GM18511 (cell line): Measurements from ENCODE around the gene IDH2.
"Not testable (repeated sequence)": the region's sequence is repeated elsewhere in the genome, so short reads cannot be mapped to it uniquely, and the experiment has no call there.

Experiments
- ATAC-seq: cut with Tn5 transposase; IDR thresholded peaks from one replicate; pipeline ENCODE4 v1.9.1; 2021; ENCODE audit warnings: mild to moderate bottlenecking, moderate library complexity; ENCODE audit not compliant: unreplicated experiment

IDH2 gene

GRCh38 chr15:90101969-90102890 is at the start of gene IDH2:
IDH2 (minus strand) TSS chr15:90102468; CDS start chr15:90102390, 78 bp downstream.
- ATAC-seq, result peak; percentile 69

GRCh38 chr15:90150551-90150950 is 48.3 kb upstream of the IDH2 start:
- not testable (repeated sequence) for ATAC-seq

GRCh38 chr15:90149609-90150340 is 47.5 kb upstream of the IDH2 start:
- no peak for ATAC-seq

GRCh38 chr15:90146198-90146761 is 44.0 kb upstream of the IDH2 start:
- not testable (repeated sequence) for ATAC-seq

- no peak for ATAC-seq
Observed at GRCh38 chr15:90145761-90146160, 43.5 kb upstream of the IDH2 start.

- no peak for ATAC-seq
Observed at GRCh38 chr15:90145259-90145658, 43.0 kb upstream of the IDH2 start.

- peak; percentile 71 for ATAC-seq
Observed at GRCh38 chr15:90143166-90143655, 40.9 kb upstream of the IDH2 start.

- ATAC-seq, result no peak
Observed at GRCh38 chr15:90142216-90143165, 40.2 kb upstream of the IDH2 start.

- no peak for ATAC-seq
Observed at GRCh38 chr15:90141646-90142045, 39.4 kb upstream of the IDH2 start.

- not testable (repeated sequence) for ATAC-seq
Observed at GRCh38 chr15:90139549-90139948, 37.3 kb upstream of the IDH2 start.

GRCh38 chr15:90138071-90138833 is 36.0 kb upstream of the IDH2 start:
- ATAC-seq, result no peak

GRCh38 chr15:90132437-90132836 is 30.2 kb upstream of the IDH2 start:
- no peak for ATAC-seq

GRCh38 chr15:90131848-90132247 is 29.6 kb upstream of the IDH2 start:
- ATAC-seq, result no peak

- ATAC-seq, result no peak
Observed at GRCh38 chr15:90130291-90130690, 28.0 kb upstream of the IDH2 start.

- no peak for ATAC-seq
Observed at GRCh38 chr15:90126596-90127435, 24.5 kb upstream of the IDH2 start.

GRCh38 chr15:90126022-90126421 is 23.8 kb upstream of the IDH2 start:
- ATAC-seq, result no peak

- no peak for ATAC-seq
Observed at GRCh38 chr15:90124507-90124906, 22.2 kb upstream of the IDH2 start.

GRCh38 chr15:90121086-90121485 is 18.8 kb upstream of the IDH2 start:
- no peak for ATAC-seq

GRCh38 chr15:90119367-90119766 is 17.1 kb upstream of the IDH2 start:
- no peak for ATAC-seq
